ENCODE data around the gene TXNRD2.
"Not testable (repeated sequence)": the region's sequence is repeated elsewhere in the genome, so short reads cannot be mapped to it uniquely, and the experiment has no call there.

DNA sequence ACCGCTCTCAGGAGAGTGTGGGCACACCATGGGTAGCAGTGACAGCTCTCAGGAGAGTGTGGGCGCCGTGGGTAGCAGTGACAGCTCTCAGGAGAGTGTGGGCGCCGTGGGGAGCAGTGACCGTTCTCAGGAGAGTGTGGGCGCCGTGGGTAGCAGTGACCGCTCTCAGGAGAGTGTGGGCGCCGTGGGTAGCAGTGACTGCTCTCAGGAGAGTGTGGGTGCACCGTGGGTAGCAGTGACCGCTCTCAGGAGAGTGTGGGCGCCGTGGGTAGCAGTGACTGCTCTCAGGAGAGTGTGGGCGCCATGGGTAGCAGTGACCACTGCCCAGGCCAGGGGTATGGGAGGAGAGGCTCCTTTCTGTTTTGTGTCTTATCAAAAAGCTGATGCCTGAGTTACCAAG, 33.7 kb downstream of the TXNRD2 start:
- TF ChIP-seq, protein P1, sequence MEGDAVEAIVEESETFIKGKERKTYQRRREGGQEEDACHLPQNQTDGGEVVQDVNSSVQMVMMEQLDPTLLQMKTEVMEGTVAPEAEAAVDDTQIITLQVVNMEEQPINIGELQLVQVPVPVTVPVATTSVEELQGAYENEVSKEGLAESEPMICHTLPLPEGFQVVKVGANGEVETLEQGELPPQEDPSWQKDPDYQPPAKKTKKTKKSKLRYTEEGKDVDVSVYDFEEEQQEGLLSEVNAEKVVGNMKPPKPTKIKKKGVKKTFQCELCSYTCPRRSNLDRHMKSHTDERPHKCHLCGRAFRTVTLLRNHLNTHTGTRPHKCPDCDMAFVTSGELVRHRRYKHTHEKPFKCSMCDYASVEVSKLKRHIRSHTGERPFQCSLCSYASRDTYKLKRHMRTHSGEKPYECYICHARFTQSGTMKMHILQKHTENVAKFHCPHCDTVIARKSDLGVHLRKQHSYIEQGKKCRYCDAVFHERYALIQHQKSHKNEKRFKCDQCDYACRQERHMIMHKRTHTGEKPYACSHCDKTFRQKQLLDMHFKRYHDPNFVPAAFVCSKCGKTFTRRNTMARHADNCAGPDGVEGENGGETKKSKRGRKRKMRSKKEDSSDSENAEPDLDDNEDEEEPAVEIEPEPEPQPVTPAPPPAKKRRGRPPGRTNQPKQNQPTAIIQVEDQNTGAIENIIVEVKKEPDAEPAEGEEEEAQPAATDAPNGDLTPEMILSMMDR (conservative IDR thresholded peaks at IDR 0.05), result not testable (repeated sequence)
- TF ChIP-seq ZFX (IDR thresholded peaks at IDR 0.05), result not testable (repeated sequence)

All from C4-2B (cell line).